Vagina (tissue), 2 donors: ENCODE measurements around the gene GJA3.

Experiments used
- POLR2A ChIP-seq, 2 donors: fragments of 450-650 bp; IDR thresholded peaks; one replicate each; pipeline ENCODE4 v1.6.1; 2017; ENCODE audit warnings: antibody characterized with exemption in 2 of 2, mild to moderate bottlenecking in 2 of 2, moderate library complexity in 2 of 2
- TF ChIP-seq, protein P1 (sequence below), 3 experiments: fragments of 450-650 bp in 2 of 3; fragments of 200-600 bp in 1 of 3; sonication (generic) in 1 of 3; IDR thresholded peaks; one replicate each; pipeline ENCODE4 v1.5.1; 2017 to 2019; ENCODE audit warnings: antibody characterized with exemption in 3 of 3, mild to moderate bottlenecking in 2 of 3, moderate library complexity in 2 of 3

DNA sequence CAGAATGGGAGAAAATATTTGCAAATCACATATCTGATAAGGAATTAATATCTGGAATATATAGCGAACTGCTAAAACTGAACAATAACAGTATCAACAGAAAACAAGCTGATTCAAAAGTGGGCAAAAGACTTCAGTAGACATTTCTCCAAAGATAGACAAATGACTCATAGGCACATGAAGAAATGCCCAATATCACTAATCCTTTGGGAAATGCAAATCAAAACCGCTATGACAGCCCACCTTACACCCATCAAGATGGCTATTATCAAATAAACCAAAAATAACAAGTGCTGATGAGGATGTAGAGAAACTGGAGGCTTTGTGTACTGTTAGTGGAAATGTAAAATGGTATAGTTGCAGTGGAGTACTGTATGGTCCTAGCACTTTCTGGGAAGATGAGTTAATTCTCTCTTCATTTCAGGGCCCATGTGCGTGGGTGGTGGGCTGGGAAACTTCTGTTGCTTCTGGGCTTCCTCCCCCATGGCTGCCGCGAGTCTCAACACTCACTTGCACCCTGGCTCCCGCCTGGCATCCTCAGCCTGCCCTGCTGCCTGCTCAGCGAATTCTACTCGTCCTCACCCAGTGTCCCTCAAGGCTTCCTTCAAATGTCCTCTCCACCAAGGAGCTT lies 12.4 kb upstream of the GJA3 start:
- TF ChIP-seq POLR2A (IDR thresholded peaks at IDR 0.05): no peak
- TF ChIP-seq, protein P1, sequence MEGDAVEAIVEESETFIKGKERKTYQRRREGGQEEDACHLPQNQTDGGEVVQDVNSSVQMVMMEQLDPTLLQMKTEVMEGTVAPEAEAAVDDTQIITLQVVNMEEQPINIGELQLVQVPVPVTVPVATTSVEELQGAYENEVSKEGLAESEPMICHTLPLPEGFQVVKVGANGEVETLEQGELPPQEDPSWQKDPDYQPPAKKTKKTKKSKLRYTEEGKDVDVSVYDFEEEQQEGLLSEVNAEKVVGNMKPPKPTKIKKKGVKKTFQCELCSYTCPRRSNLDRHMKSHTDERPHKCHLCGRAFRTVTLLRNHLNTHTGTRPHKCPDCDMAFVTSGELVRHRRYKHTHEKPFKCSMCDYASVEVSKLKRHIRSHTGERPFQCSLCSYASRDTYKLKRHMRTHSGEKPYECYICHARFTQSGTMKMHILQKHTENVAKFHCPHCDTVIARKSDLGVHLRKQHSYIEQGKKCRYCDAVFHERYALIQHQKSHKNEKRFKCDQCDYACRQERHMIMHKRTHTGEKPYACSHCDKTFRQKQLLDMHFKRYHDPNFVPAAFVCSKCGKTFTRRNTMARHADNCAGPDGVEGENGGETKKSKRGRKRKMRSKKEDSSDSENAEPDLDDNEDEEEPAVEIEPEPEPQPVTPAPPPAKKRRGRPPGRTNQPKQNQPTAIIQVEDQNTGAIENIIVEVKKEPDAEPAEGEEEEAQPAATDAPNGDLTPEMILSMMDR (IDR thresholded peaks at IDR 0.05): no peak
